Motor neuron (in vitro differentiated cells): Measurements from ENCODE around the gene ITGAE. TPM values are rescaled to one million over a fixed set of nuclear protein-coding genes. Genes with fewer than 3 reads are reported as not detected.
"Not testable (repeated sequence)": the region's sequence is repeated elsewhere in the genome, so short reads cannot be mapped to it uniquely, and the experiment has no call there.

Experiments used
- ATAC-seq, 8 experiments: fragments of 200-7000 bp; cut with Tn5 transposase; replicated peaks in 6 of 8; 2 replicates each; pipeline ENCODE4 v1.8.0; 2021; ENCODE audit warnings: mild to moderate bottlenecking in 8 of 8, moderate library complexity in 8 of 8
- H3K27ac ChIP-seq, 2 donors: fragments of 250-450 bp; sonication (Bioruptor Pico); 2 replicates each; pipeline ENCODE4 v1.9.0; 2021; ENCODE audit warnings: antibody characterized with exemption in 2 of 2, mild to moderate bottlenecking in 2 of 2, moderate library complexity in 1 of 2
- H3K4me1 ChIP-seq, 2 donors: fragments of 250-450 bp; sonication (Bioruptor Pico); replicated peaks in 1 of 2; 2 replicates each; pipeline ENCODE4 v1.6.1; 2021; ENCODE audit warnings: antibody characterized with exemption in 2 of 2, mild to moderate bottlenecking in 2 of 2, moderate library complexity in 1 of 2
- H3K4me3 ChIP-seq, 5 donors: fragments of 250-450 bp; sonication (Bioruptor Pico); 2 replicates each; pipeline ENCODE4 v1.9.0; 2021; ENCODE audit warnings: antibody characterized with exemption in 5 of 5, mild to moderate bottlenecking in 5 of 5, moderate library complexity in 4 of 5
- WGBS, 10 experiments: fragments of 450-650 bp; shearing (Covaris generic); methylation state at CpG; one replicate each; pipeline ENCODE4 v1.0.0; 2022; 5-methylcytosine and 5-hydroxymethylcytosine counted together
- in situ Hi-C, 9 experiments: fragments of 400-800 bp; cut with MboI; loops; one replicate each; pipeline ENCODE4 v1.15.0; 2021; ENCODE audit warnings: low sequenced_read_pairs in 9 of 9, low pct_unique_long_range_greater_than_20kb in 2 of 9; ENCODE audit not compliant: unreplicated experiment in 9 of 9
- total RNA-seq, 8 experiments: library from RNA; unstranded; fragments of 300-600 nt; gene quantifications; 2 replicates each; pipeline versions ENCODE4 v1.2.3 to v1.2.4, GENCODE V29; 2022

The ITGAE gene
- total RNA-seq, 8 experiments from 2014 or later = 14.0 to 47.6 (median 22.3) TPM

DNA sequence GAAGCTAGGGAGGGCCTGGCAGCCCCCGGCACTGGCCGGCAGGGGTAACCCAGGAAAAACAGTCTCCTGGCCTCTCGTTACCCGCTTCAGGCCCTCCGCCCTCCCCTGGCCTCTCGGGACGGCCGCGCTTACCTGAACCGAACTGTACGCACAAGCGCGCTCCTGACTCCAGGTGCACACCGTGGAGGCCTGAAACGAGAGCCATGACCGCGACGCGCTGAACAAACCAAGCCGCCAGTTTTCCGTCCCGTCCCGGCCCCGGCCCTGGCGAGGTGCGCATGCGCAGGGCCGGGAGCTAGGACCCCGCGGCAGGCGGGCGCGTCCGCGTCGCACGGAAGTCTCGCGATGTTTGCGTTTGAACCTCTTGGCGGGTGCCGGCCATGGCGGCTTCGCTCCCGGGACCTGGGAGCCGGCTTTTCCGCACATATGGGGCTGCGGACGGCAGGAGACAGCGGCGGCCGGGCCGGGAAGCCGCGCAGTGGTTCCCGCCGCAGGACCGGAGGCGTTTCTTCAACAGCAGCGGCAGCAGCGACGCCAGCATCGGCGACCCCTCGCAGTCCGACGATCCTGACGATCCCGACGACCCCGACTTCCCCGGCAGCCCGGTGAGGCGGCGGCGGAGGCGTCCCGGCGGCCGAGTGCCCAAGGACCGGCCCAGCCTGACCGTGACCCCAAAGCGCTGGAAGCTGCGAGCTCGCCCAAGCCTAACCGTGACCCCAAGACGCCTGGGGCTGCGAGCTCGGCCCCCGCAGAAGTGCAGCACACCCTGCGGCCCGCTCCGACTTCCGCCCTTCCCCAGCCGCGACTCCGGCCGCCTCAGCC lies 77.2 kb downstream of the ITGAE start, which contains the start of gene HASPIN:
Gene HASPIN, plus strand, starts transcription at position 348 of the 822 bp plus-strand sequence. Its CDS starts 33 bp downstream, at position 381.
- peak within 1 kb of the TSS; percentile 55 to 97 (median 76) for H3K4me3 ChIP-seq
- peak; percentile 87 to 98 (median 94) for ATAC-seq
- WGBS, 10 experiments = 0% methylated on average over 2 to 14 of the region's 98 CpGs; no CpG with 5 or more reads in 6 of the 10 experiments
- peaks cover 5 to 15% of the 10 kb centered on the region in 2 donors for H3K4me1 ChIP-seq
- peak within 1 kb of the TSS; percentile 61 to 79 for H3K27ac ChIP-seq
- in situ Hi-C loops = no loop called here

DNA sequence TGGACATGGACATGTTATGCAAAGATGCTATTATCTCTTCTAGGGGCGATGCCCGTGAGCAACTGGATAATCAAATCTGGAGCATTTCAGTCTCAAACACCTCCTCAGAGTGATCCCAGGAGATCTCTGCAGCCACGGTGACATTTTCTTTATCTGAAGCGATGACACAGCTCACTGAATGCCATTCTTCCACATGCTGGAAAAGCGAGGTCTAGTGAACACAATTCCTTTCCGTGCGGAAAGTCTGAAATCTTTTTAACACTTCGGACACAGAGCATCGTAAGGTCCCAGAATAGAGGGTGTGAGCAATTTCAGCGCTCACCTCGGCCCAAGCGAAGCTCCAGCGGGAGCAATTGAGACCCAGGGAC lies 77.8 kb downstream of the ITGAE start:
- Histone ChIP-seq H3K27ac (peak overlapping the region; percentile 61 to 79), H3K4me1 (peaks cover 5 to 15% of the 10 kb centered on the region in 2 donors), H3K4me3 (peak overlapping the region; percentile 55 to 97 (median 76))
- in situ Hi-C loops = no loop called here
- 0 to 10% (median 0%) methylated on average over 2 to 11 of the region's 13 CpGs; no CpG with 5 or more reads in 1 of the 10 experiments for WGBS, 10 experiments
- ATAC-seq = peak in 4 of 8 experiments; percentile 10 to 33 (median 31)

DNA sequence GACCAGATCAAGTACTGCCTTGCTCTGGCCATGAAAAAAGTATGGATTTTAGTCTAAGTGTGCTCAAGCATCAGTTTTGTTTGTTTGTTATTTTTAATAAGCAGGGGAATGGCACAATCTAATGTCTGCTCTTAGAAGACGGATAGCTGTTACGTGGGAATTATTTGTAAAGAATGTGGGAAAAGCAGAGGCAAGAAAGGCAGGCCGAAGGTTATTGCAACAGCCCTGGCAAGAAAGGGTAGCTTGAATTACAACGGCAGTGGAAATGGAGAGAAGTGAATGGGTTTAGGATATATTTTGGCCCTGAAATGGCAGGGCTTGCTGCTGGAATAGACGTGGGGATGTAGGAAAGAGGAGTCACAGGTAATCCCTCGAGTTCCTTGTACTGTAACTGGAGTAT lies 78.3 kb downstream of the ITGAE start:
- in situ Hi-C loops = no loop called here
- Histone ChIP-seq H3K27ac (peak overlapping the region in 1 of 2 donors; percentile 3), H3K4me3 (peak overlapping the region; percentile 55 to 97 (median 76)), H3K4me1 (peaks cover 5 to 15% of the 10 kb centered on the region in 2 donors)
- no peak for ATAC-seq
- WGBS, 10 experiments = 21 to 83% (median 33%) methylated on average over 2 to 6 of the region's 6 CpGs; no CpG with 5 or more reads in 1 of the 10 experiments

DNA sequence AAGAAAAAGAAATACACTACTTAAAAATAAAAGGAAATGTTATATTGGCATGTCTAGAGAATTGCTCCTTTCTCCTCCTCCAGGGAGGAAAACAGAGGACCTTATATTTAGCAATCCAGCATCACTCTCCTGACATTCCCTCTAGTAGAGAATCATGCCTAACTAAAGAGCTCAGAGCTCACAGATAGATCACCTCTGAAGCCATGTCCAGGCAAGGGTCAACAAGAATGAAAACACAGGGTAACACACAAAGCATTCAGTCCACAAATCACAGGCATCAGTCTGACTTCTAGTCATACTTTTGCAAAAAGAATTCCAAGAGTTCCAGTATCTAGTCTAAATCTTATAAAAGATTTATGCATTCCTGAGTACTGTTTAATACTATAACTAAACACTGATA lies 81.7 kb downstream of the ITGAE start:
- Histone ChIP-seq H3K4me3 (no peak overlapping the region), H3K4me1 (peaks cover 5 to 7% of the 10 kb centered on the region in 2 donors), H3K27ac (no peak overlapping the region)
- in situ Hi-C loops = no loop called here
- no peak for ATAC-seq

DNA sequence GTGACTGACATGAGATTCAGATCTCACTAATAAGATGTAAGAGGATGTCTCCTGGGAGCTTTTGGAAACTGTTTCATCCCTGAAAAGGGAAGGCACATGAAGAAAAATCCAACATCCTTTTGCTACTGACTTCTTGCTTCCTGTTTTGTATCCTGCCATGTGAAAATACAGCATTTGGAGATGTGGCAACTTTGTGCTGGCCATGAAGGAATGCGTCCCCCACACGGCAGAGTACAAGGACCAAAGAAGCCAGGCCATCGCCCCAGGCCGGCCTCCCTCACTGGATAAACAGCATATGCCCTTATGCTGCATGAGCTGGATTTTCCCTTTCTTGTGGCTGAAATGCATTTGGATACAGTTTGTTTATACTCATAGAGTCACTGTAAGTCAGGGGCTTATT lies 82.8 kb downstream of the ITGAE start:
- ATAC-seq = no peak
- Histone ChIP-seq H3K27ac (no peak overlapping the region), H3K4me3 (no peak overlapping the region), H3K4me1 (peaks cover 5 to 7% of the 10 kb centered on the region in 2 donors)
- in situ Hi-C loops = no loop called here
- WGBS, 10 experiments = 89 to 100% (median 100%) methylated on average over 1 to 4 of the region's 4 CpGs; no CpG with 5 or more reads in 5 of the 10 experiments

DNA sequence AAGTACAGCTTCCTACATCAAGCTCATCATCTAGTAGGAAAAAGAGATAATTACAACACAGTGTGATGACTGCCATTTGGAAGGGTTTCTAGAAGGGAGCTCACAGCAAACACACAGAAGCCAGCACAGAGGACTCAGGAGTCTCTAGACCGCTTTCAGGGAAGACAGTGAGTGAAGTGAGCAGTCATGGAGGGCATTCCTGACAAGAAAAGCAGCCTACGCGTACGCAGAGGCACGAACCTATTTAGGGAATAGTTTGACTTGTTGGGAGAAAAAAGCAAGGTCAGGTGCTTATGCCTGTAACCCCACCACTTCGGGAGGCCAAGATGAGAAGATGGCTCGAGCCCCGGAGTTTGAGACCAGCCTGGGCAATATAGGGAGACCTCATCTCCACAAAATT lies 85.7 kb downstream of the ITGAE start:
- in situ Hi-C loops = no loop called here
- 83 to 100% (median 92%) methylated on average over 3 to 8 of the region's 8 CpGs; no CpG with 5 or more reads in 2 of the 10 experiments for WGBS, 10 experiments
- ATAC-seq = no peak
- Histone ChIP-seq H3K4me3 (no peak overlapping the region), H3K4me1 (no peaks in the 10 kb centered on the region), H3K27ac (no peak overlapping the region)

DNA sequence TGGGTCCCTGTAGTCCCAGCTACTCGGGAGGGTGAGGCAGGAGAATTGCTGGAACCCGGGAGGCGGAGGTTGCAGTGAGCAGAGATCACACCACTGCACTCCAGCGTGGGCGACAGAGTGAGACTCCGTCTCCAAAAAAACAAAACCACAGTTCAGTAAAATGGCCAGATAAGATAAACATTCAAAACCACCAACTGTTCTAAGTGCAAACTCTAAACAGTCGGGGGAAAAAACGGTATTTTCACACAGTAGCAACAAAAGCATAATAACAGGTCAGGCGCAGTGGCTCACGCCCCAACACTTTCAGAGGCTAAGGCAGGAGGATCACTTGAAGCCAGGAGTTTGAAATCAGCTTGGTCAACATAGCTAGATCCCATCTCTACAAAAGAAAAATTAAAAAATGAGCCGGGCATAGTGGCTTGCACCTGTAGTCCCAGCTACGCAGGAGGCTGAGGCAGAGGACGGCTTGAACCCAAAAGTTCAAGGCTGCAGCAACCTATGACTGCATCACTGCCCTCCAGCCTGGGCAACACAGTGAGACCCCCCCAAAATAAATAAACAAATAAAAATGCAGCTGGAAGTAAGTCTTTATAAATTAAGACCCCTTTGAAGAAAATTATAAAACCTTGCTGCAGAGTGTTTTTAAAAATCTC lies 88.1 kb downstream of the ITGAE start:
- Histone ChIP-seq H3K27ac (no peak overlapping the region), H3K4me3 (no peak overlapping the region), H3K4me1 (no peaks in the 10 kb centered on the region)
- no peak for ATAC-seq
- WGBS, 10 experiments = 74 to 100% (median 93%) methylated on average over 1 to 13 of the region's 13 CpGs; no CpG with 5 or more reads in 1 of the 10 experiments
- in situ Hi-C loops = no loop called here

DNA sequence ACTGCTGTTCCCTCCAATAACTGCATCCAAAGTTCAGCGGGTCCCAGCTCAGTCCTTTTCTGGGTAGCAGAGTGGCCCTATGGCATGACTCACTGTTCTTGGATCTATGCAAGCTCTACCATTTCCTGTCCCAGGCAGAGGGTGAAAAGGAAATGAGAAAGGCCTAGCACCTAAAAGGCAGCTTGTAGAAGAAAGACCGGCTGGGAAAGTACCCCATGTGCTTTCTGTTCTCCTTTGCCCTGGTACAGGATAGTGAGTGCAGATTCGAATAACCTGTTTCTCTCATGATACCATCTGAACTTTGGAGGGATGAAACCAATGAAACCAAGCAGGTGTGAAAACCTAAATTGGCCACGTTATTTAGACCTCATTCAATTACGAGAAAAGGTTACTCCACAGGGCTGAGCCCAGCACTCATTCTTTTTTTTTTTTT lies 90.0 kb downstream of the ITGAE start:
- H3K4me3 ChIP-seq = no peak overlapping the region
- H3K4me1 ChIP-seq = no peaks in the 10 kb centered on the region
- no peak for ATAC-seq
- 48 to 100% (median 82%) methylated on average over 1 to 4 of the region's 5 CpGs for WGBS, 10 experiments
- H3K27ac ChIP-seq = no peak overlapping the region
- in situ Hi-C loops = no loop called here

DNA sequence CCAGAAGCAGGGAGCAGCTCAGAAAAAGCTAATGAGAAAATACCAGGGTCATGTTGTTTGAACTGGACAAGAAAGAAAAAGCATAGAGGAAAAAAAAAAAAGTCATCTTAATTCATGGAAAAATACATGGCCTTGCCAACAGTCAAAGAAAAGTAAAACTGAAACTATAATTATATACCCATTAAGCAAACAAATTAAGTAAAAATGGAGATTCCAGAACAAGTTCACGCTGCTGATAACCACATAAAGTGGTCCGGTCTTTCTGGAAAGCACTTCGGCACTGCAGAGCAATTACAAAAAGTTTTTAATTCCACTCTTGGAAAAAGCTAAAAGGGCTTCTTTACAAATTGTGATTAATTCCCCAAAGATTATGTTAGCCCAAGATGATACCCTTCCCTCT lies 92.6 kb downstream of the ITGAE start:
- H3K4me3 ChIP-seq = no peak overlapping the region
- ATAC-seq = no peak
- WGBS, 10 experiments = 69 to 100% (median 94%) methylated on average over 1 to 3 of the region's 3 CpGs; no CpG with 5 or more reads in 2 of the 10 experiments
- H3K27ac ChIP-seq = no peak overlapping the region
- H3K4me1 ChIP-seq = no peaks in the 10 kb centered on the region
- in situ Hi-C loops = no loop called here

DNA sequence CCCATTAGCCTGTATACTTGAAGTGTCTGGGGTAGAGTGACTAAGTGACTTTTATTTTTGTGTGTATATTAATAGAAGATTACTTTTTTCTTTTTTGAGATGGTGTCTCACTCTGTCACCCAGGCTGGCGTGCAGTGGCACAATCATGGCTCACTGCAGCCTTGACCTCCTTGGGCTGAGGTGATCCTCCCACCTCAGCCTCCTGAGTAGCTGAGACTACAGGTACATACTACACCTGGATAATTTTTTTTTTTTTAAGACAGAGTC lies 95.3 kb downstream of the ITGAE start:
- H3K27ac ChIP-seq, H3K4me1 ChIP-seq, H3K4me3 ChIP-seq, ATAC-seq, in situ Hi-C loops: not testable (repeated sequence)
- WGBS, 10 experiments = 57 to 100% (median 100%) methylated on average over 1 of the region's 1 CpG; no CpG with 5 or more reads in 2 of the 10 experiments

DNA sequence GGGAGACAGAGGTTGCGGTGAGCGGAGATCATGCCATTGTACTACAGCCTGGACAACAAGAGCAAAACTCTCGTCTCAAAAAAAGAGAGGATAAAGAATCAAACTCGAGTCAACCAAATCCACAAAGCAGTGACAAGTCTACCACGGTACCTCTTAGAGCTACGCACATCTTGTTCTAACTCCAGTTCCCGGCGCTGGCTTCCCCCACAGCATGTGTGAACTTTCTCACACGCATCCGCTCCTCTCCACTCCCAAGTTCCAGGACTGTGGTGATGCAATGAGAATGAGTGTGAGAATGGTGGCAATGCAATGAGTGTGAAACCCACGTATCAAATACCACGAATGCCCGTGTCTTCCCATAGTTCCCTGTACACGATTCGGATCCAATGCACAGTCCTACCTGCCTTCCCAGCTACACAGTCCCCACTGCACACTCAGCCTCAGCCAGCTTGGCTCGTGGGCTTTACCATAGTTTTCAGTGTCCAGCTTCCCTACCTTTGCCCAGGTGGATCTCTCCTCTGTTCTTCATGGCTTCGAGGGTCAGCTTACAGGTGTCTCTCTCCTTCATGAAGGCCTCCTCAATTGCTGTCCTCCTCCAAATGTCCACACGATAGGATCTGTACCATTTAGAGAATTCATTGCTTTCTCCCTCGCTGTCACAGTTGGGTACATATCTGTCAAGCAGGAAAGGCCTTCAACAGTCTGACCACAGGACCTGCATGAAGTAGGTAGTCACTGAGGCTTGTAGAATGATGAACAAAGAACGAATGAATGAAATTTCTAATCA lies 95.9 kb downstream of the ITGAE start:
- 10 to 100% (median 74%) methylated on average over 1 to 17 of the region's 20 CpGs for WGBS, 10 experiments
- H3K4me3 ChIP-seq = no peak overlapping the region
- H3K4me1 ChIP-seq = no peaks in the 10 kb centered on the region
- no peak overlapping the region for H3K27ac ChIP-seq
- ATAC-seq = no peak
- in situ Hi-C loops = no loop called here

DNA sequence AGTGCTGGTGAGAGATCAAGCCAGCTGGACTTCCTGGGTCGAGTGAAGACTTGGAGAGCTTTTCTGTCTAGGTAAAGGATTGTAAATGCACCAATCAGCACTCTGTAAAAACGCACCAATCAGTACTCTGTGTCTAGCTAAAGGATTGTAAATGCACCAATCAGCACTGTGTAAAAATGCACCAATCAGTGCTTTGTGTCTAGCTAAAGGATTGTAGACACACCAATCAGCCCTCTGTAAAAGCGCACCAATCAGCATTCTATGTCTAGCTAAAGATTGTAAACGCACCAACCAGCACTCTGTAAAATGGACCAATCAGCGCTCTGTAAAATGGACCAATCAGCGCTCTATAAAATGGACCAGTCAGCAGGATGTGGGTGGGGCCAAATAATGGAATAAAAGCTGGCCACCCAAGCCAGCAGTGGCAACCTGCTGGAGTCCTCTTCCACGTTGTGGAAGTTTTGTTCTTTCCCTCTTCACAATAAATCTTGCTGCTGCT lies 98.9 kb downstream of the ITGAE start:
- H3K4me3 ChIP-seq, H3K4me1 ChIP-seq, H3K27ac ChIP-seq, in situ Hi-C loops, ATAC-seq: not testable (repeated sequence)
- WGBS, 10 experiments = 73 to 100% (median 89%) methylated on average over 1 to 6 of the region's 7 CpGs; no CpG with 5 or more reads in 1 of the 10 experiments

DNA sequence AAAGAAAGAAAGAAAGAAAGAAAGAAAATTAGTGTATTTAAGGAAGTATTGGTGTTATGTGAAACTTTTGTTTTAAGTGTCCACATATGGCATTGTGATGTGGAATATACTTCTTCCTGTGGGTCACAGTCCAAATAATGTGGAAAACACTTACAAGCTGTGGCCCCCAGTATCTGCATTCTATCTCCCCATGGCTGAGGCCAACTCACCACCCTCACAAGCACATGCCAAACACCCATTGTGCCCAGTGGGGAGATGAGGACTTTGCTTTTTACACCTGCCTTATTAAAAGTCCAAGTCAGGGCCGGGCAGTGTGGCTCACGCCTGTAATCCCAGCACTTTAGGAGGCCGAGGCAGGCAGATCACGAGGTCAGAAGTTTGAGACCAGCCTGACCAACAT lies 101.0 kb downstream of the ITGAE start:
- in situ Hi-C loops = no loop called here
- Histone ChIP-seq H3K4me1 (peaks cover 6 to 11% of the 10 kb centered on the region in 2 donors), H3K4me3 (no peak overlapping the region), H3K27ac (no peak overlapping the region)
- WGBS, 10 experiments = 67 to 100% (median 84%) methylated on average over 2 to 4 of the region's 4 CpGs; no CpG with 5 or more reads in 4 of the 10 experiments
- ATAC-seq = no peak
